HUES48 (cell line): Measurements from ENCODE around the gene UCP3.

Experiments used
- H3K27ac ChIP-seq: one replicate; pipeline ENCODE4 v1.7.0; 2013; ENCODE audit warnings: low read depth, low read length, inconsistent platforms
- H3K27me3 ChIP-seq: 2 replicates; pipeline ENCODE4 v1.6.1; 2013; ENCODE audit warnings: mild to moderate bottlenecking, low read length; ENCODE audit not compliant: control insufficient read depth, insufficient read depth
- H3K36me3 ChIP-seq: 2 replicates; pipeline ENCODE4 v1.6.1; 2013; ENCODE audit warnings: low read length; ENCODE audit not compliant: control insufficient read depth, insufficient read depth
- H3K4me1 ChIP-seq: 2 replicates; pipeline ENCODE4 v1.6.1; 2013; ENCODE audit warnings: mild to moderate bottlenecking, low read length; ENCODE audit not compliant: control insufficient read depth, insufficient read depth
- H3K4me3 ChIP-seq: 2 replicates; pipeline ENCODE4 v1.5.1; 2013; ENCODE audit warnings: mild to moderate bottlenecking, low read depth, low read length
- H3K9ac ChIP-seq: 2 replicates; pipeline ENCODE4 v1.6.1; 2013; ENCODE audit warnings: mild to moderate bottlenecking, low read depth, low read length, moderate library complexity
- H3K9me3 ChIP-seq: 2 replicates; pipeline ENCODE4 v1.6.1; 2013; ENCODE audit warnings: low read length; ENCODE audit not compliant: control insufficient read depth, insufficient read depth

Gene UCP3

DNA sequence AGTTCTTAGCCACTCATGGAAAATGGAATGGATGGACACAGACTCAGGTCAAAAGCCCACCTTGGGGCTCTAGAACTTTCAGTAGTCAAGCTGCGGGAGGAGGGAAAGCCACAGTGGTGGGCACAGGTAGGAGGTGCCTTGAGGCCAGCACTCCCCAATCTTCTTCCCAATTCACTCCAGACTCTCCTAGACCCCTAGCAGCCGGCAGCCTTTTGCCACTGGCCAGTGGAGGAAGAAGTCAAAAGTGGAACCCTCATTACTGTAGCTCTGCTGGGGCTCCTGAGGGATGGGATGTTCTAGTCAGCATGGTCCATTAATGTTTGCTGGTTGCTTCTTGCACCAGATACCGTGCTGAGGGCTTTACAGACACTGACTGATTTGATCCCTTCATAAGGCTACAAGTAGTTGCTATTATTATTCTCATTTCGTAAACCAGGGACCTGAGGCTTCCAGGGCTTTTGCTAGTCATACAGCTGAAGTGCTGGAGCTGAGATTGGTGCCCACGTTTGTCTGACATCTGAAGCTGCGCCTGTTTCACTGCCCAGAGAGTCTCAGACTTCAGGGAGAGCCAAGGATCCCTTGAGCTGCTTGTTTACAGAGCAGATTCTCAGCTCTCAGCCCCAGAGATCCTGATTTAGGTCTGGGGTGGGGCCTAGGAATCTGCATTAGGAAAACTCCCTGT is 1.1 kb downstream of the UCP3 start:
- Histone ChIP-seq H3K9ac (no peak overlapping the region), H3K4me1 (no peaks in the 10 kb centered on the region), H3K4me3 (no peak overlapping the region), H3K27me3 (no peaks in the 10 kb centered on the region), H3K27ac (no peak overlapping the region), H3K36me3 (peaks cover 7% of the 10 kb centered on the region; the same call in 1 of the 2 replicates), H3K9me3 (no peaks in the 10 kb centered on the region)

DNA sequence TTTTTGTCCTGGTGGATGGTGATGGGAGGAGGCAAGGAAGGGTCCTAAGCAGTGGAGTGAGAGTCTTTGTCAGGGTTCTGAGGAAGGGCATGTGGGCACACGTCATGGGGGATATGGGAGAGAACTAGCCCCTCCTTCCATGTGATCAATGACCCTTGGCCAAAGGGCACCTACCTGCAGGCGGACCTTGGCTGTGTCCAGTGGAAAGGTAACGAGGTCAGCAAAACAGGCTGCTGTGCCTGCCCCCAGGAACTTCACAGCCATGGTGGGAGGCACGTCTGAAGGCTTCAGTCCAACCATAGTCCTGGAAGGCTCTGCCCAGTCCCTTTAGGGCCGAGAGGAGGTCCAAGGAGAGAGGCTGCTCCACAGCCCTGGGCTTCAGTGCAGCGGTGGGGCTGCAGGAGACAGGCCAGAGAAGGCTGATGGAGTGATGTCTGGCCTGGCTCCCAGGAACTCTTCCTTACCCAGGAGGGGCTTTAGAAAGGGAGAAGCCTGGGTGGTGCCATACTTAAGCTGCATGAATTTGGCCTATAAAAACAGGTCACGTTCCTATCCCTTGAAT is 2.1 kb downstream of the UCP3 start:
- H3K4me3 ChIP-seq: no peak overlapping the region
- 0 out of 2 replicates have a peak, but pooled peaks cover 1% of the 10 kb centered on the region for H3K36me3 ChIP-seq
- no peak overlapping the region for H3K27ac ChIP-seq
- H3K4me1 ChIP-seq: no peaks in the 10 kb centered on the region
- no peaks in the 10 kb centered on the region for H3K27me3 ChIP-seq
- no peak overlapping the region for H3K9ac ChIP-seq
- no peaks in the 10 kb centered on the region for H3K9me3 ChIP-seq

DNA sequence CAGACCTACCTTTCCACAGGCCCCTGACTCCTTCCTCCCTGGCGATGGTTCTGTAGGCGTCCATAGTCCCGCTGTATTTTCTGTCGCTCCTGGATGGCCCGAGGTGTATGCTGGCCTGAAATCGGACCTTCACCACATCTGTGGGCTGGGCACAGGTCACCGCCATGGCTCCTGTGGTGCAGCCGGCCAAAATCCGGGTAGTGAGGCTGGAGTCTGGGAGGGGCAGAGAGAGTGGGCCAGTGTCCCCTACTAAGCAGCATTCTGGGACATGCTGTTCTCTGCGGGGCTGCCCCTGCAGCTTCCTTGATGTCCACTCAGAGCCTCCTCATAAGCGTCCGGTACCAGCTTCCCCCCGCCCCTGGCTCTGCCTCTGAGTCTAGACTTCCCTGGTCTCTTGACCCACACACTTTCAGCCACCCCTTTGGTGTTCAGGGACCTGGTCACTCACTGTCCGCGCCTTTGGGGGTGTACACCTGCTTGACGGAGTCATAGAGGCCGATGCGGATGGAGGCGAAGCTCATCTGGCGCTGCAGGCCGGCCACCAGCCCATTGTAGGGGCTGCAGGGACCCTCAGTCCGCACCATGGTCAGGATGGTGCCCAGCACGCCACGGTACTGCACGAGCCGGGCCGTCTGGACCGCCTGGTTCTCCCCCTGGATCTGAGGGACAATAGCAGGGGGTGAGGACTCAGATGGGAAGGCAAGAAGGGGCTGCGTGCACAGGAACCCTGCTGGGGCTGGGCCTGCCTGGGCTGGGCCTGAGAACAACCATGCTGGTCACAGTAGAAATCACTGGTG is 3.0 kb downstream of the UCP3 start:
- H3K4me1 ChIP-seq: no peaks in the 10 kb centered on the region
- H3K27ac ChIP-seq: no peak overlapping the region
- H3K9ac ChIP-seq: no peak overlapping the region
- no peak overlapping the region for H3K4me3 ChIP-seq
- H3K36me3 ChIP-seq: no peaks in the 10 kb centered on the region
- H3K27me3 ChIP-seq: no peaks in the 10 kb centered on the region
- no peaks in the 10 kb centered on the region for H3K9me3 ChIP-seq

DNA sequence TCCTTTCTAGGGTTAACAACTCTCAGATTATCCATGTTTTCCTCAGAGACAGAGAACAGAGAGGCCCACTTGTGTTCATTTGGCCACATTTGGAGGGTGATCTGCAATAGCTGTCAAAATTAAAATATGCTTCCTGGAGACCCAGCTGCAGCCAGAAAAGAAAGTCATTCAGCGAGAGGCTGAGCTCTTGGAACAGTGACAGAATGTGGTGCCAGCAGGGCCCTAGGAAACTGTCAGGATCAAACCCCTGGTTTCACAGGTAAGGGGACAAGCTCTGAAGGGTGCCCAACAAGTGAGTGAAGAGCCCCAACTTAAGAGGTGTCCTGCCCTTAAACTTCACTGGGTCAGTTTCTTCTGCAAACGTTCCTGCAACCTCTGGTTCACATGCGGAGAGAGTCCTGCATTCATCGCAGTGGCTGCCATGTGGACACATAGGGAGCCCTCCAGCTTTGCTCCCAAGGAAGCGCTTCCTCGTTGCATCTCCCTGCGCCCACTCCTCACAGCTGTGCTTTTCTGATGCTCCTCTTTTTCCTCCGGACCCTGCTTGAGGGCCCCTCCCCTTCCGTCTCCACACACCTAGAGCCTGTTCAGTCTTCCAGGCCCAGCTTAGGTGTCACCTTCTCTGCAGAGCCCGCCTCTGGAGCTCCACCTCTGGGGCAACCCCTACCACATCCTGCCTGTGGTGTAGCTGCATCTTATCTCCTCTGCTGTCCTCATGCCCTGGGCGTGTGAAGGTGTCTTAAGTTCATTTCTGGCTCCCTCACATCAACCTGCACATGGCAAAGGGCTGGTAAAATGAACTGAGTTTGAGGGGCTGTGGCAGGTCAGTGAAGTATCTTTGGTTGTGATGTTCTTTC is 3.9 kb downstream of the UCP3 start:
- no peaks in the 10 kb centered on the region for H3K9me3 ChIP-seq
- H3K36me3 ChIP-seq: no peaks in the 10 kb centered on the region
- no peak overlapping the region for H3K27ac ChIP-seq
- no peak overlapping the region for H3K4me3 ChIP-seq
- H3K4me1 ChIP-seq: peaks cover 5% of the 10 kb centered on the region; the same call in 1 of the 2 replicates
- no peak overlapping the region for H3K9ac ChIP-seq
- H3K27me3 ChIP-seq: no peaks in the 10 kb centered on the region

DNA sequence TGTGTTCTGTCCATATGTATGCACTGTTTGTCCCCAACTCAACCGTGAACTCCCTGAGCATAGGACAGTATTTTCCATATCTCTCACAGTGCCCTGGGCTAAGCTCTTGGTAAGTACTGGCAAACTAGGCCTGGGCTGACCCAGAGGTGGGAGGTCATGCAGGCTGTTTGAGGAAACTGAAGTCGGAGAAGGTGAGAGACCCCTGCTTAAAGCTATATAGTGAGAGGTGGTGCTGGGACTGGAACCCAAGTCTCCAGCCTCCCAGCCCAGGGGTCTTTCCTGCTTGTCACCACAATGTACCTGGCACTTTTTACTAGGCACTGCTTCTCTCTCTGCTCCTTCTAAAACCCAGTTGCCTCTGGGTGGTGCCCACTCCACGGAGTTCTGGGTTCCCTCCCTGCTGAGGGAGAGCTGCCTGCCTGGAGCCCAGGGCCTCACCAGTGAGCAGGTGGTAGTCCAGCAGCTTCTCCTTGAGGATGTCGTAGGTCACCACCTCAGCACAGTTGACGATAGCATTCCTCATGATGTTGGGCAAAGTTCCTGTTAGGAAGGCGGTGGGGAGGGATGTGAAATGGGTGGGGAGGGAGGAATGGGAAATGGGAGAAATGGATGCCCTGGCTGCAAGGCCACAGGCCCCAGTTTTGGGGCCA is 4.7 kb downstream of the UCP3 start:
- Histone ChIP-seq H3K36me3 (no peaks in the 10 kb centered on the region), H3K27me3 (no peaks in the 10 kb centered on the region), H3K9me3 (no peaks in the 10 kb centered on the region), H3K27ac (no peak overlapping the region), H3K4me3 (no peak overlapping the region), H3K9ac (no peak overlapping the region), H3K4me1 (peaks cover 5% of the 10 kb centered on the region; the same call in 1 of the 2 replicates)

DNA sequence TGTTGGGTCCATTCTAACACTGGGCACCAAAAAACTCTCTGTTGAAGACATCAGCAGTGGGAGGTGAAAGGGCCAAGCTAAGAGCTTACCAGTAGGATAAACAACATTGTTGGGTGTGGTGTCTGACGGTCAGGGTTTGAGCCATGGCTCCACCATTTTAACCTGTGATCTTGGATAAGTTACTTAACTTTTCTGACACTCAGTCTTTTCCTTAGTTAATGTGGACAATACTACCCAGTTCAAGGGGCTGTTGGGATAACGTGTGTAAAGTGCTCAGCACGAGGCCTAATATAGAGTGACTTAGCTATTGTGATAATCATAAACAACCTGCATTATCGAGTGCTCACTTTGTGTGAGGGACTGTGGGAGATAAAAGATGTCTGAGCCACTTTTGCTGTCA is 6.1 kb downstream of the UCP3 start:
- H3K27me3 ChIP-seq: no peaks in the 10 kb centered on the region
- H3K36me3 ChIP-seq: no peaks in the 10 kb centered on the region
- no peak overlapping the region for H3K9ac ChIP-seq
- H3K27ac ChIP-seq: no peak overlapping the region
- peaks cover 5% of the 10 kb centered on the region; the same call in 1 of the 2 replicates for H3K4me1 ChIP-seq
- H3K4me3 ChIP-seq: no peak overlapping the region
- H3K9me3 ChIP-seq: no peaks in the 10 kb centered on the region

DNA sequence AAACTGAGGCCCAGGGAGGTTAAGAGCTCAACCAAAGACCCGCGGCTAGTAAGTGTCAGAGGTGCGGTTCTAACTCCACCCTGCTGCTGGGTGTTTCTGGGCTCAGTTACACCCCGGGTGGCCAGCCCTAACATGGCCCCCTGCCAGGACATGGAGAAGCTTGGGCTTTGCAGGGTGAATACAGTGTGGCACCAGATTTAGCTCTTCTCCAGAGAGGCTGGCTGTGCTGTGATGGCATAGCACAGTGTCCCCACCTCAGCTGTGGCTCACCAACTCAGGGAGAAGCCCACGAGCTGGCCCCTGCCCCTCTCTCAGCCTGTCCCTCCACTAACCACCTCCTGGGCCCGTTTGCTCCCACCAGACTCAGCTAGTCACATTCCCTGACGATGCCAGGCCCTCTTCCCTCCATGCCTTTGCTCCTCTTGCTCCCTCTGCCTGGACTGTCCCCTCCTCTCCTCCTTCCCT is 7.0 kb downstream of the UCP3 start:
- peaks cover 5% of the 10 kb centered on the region; the same call in 1 of the 2 replicates for H3K4me1 ChIP-seq
- no peaks in the 10 kb centered on the region for H3K27me3 ChIP-seq
- no peak overlapping the region for H3K27ac ChIP-seq
- H3K4me3 ChIP-seq: no peak overlapping the region
- no peak overlapping the region for H3K9ac ChIP-seq
- H3K9me3 ChIP-seq: no peaks in the 10 kb centered on the region
- H3K36me3 ChIP-seq: no peaks in the 10 kb centered on the region

DNA sequence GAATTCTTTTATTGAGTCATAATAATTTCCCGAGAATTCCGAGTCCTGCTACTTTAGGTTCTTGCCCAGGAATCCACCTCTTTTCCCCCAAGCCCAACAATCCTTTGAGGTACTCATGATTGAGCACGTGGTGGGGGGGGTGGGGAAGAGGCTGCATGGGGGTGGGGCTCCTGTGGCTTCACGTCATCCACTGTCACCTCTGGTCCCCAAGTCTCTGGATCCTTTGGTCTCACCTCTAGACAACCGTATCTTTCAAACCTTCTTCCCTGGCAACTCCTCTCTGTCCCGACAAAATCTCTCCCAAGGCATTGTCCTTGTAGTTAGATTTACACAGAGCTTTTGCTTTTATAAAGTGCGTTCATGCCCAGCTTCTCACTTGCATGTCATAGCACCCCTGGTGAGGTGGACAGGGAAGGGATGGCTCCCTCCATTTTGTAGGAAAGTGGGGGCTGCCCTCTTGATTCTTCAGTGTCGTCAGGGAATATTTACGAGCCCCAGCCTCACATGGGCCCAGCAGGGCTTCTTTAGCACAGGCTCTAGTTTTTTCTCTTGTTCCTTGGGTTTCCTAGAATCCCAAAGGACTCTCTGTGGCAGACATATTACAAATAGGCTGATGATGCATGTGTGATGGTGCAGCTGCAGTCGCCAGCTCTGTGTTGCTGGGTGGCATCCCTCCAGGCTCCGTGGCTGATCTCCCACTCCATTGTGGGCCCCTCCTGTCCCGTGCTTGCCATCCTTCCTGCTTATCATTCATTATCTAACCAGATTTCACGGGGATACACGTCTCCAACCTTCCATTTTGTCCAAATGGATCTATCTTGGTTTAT is 8.4 kb downstream of the UCP3 start:
- Histone ChIP-seq H3K4me3 (no peak overlapping the region), H3K4me1 (peaks cover 5% of the 10 kb centered on the region; the same call in 1 of the 2 replicates), H3K9me3 (no peaks in the 10 kb centered on the region), H3K36me3 (no peaks in the 10 kb centered on the region), H3K27ac (no peak overlapping the region), H3K9ac (no peak overlapping the region), H3K27me3 (no peaks in the 10 kb centered on the region)

DNA sequence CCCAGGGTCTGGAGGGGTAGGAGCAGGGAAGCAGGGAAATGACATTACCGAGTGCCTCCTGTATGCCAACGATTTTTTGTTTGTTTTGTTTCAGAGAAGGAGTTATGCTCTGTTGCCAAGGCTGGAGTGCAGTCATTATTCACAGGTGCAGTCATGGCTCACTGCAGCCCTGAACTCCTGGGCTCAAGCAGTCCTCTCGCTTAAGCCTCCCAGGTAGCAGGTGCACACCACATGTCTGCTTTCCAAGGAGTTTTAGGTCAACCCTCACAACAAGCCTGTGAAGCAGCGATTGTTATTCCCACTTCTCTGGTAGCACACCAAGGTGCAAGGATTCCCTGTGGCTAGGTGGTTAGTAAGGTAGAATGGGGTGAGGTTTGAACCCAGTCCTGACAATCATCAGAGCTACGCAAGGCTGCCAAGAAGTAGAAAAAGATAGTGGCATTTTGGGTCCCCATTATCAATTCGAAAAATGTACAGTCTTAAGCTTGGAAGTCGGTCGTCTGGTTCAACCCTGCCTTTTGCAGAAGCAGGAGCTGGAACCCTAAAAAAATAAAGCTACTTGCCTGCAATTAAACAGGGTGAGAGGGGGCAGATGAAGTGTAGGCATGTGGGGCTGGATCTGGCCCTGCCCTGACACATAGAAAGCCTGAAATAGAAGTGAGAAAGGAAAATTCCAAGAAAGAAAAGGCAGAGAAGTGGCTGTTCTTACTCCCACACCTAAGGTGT is 9.1 kb downstream of the UCP3 start:
- H3K9ac ChIP-seq: no peak overlapping the region

More for the DNA sequence above, 9.1 kb downstream of the UCP3 start:
- H3K36me3 ChIP-seq: no peaks in the 10 kb centered on the region
- no peak overlapping the region for H3K27ac ChIP-seq
- peaks cover 5% of the 10 kb centered on the region; the same call in 1 of the 2 replicates for H3K4me1 ChIP-seq
- no peaks in the 10 kb centered on the region for H3K9me3 ChIP-seq
- no peaks in the 10 kb centered on the region for H3K27me3 ChIP-seq
- no peak overlapping the region for H3K4me3 ChIP-seq
